Measurements from ENCODE around the gene C2orf76. TPM values are rescaled to one million over a fixed set of nuclear protein-coding genes. Genes with fewer than 3 reads are reported as not detected.

C2orf76 gene
- total and polyA plus RNA-seq, 12 donors: 2.2 to 47.4 (median 16.9) TPM

- H3K4me3 ChIP-seq: no peak overlapping the region
- H3K27me3 ChIP-seq: no peaks in the 10 kb centered on the region
- TF ChIP-seq CTCF (IDR thresholded peaks at IDR 0.05): no peak
- no peak for TF ChIP-seq POLR2A (IDR thresholded peaks at IDR 0.05)
- no peaks in the 10 kb centered on the region for H3K9me3 ChIP-seq (replicated peaks in 1 of 3)
- H3K4me1 ChIP-seq (replicated peaks in 1 of 2): no peaks in the 10 kb centered on the region
- DNase-seq: no peak
- H3K27ac ChIP-seq: no peak overlapping the region
- intact Hi-C loops (cut with DNase I): no loop called here
- H3K36me3 ChIP-seq (replicated peaks in 1 of 2): no peaks in the 10 kb centered on the region
These were observed 14.3 kb downstream of the C2orf76 start for GRCh38 chr2:119352357-119352756.

- no peaks in the 10 kb centered on the region for H3K4me1 ChIP-seq (replicated peaks in 1 of 2)
- H3K9me3 ChIP-seq (replicated peaks in 1 of 3): no peaks in the 10 kb centered on the region
- TF ChIP-seq POLR2A (IDR thresholded peaks at IDR 0.05) (no peak), CTCF (IDR thresholded peaks at IDR 0.05) (no peak)
- no peak overlapping the region for H3K27ac ChIP-seq
- no peaks in the 10 kb centered on the region for H3K36me3 ChIP-seq (replicated peaks in 1 of 2)
- DNase-seq: no peak
- WGBS, 4 donors: 83 to 93% (median 89%) methylated on average over 4 of the region's 4 CpGs
- H3K4me3 ChIP-seq: no peak overlapping the region
- intact Hi-C loops (cut with DNase I): no loop called here
- no peaks in the 10 kb centered on the region for H3K27me3 ChIP-seq
These were observed 16.2 kb downstream of the C2orf76 start for GRCh38 chr2:119350311-119350998.

- WGBS, 4 donors: 92 to 95% (median 93%) methylated on average over 6 of the region's 6 CpGs
- H3K4me1 ChIP-seq (replicated peaks in 1 of 2): no peaks in the 10 kb centered on the region
- H3K36me3 ChIP-seq (replicated peaks in 1 of 2): no peaks in the 10 kb centered on the region
- TF ChIP-seq CTCF (IDR thresholded peaks at IDR 0.05): no peak
- H3K27ac ChIP-seq: no peak overlapping the region
- H3K4me3 ChIP-seq: no peak overlapping the region
- no peaks in the 10 kb centered on the region for H3K27me3 ChIP-seq
- intact Hi-C loops (cut with DNase I): no loop called here
- no peak for DNase-seq
- H3K9me3 ChIP-seq (replicated peaks in 1 of 3): no peaks in the 10 kb centered on the region
These were observed 17.3 kb downstream of the C2orf76 start for GRCh38 chr2:119349289-119349688.

- Histone ChIP-seq H3K27ac (no peak overlapping the region), H3K4me1 (replicated peaks in 1 of 2) (no peaks in the 10 kb centered on the region), H3K36me3 (replicated peaks in 1 of 2) (no peaks in the 10 kb centered on the region), H3K27me3 (no peaks in the 10 kb centered on the region), H3K4me3 (no peak overlapping the region), H3K9me3 (replicated peaks in 1 of 3) (no peaks in the 10 kb centered on the region)
- DNase-seq: no peak
- 79 to 98% (median 95%) methylated on average over 2 of the region's 2 CpGs for WGBS, 4 donors
- intact Hi-C loops (cut with DNase I): no loop called here
- TF ChIP-seq CTCF (IDR thresholded peaks at IDR 0.05) (no peak), POLR2A (IDR thresholded peaks at IDR 0.05) (no peak)
These were observed 24.9 kb downstream of the C2orf76 start for GRCh38 chr2:119341684-119342083.

All from adrenal gland (tissue), 12 donors.